Measurements from ENCODE around the gene NELFA.

DNA sequence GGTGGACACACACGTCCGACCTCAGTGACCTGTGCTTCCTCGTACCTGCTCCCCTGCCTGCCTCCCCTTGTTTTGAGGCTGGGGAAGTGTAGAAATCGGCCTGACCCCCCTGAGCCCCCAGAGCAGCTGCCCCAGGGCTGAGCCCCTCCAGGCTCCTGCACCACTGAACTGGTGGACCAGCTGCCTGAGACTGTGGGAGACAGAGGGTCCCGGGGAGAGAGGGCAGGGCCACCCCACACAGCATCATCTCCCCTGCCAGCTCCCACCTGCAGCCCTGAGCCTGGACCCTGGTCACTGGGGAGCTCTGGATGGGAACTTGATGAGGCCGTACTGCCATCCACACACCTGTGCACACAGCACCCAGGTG is 35.3 kb upstream of the NELFA start:
- no peak for TF ChIP-seq EZH2 (IDR thresholded peaks at IDR 0.05; ENCODE audit: low read length)
- TF ChIP-seq, protein P1, sequence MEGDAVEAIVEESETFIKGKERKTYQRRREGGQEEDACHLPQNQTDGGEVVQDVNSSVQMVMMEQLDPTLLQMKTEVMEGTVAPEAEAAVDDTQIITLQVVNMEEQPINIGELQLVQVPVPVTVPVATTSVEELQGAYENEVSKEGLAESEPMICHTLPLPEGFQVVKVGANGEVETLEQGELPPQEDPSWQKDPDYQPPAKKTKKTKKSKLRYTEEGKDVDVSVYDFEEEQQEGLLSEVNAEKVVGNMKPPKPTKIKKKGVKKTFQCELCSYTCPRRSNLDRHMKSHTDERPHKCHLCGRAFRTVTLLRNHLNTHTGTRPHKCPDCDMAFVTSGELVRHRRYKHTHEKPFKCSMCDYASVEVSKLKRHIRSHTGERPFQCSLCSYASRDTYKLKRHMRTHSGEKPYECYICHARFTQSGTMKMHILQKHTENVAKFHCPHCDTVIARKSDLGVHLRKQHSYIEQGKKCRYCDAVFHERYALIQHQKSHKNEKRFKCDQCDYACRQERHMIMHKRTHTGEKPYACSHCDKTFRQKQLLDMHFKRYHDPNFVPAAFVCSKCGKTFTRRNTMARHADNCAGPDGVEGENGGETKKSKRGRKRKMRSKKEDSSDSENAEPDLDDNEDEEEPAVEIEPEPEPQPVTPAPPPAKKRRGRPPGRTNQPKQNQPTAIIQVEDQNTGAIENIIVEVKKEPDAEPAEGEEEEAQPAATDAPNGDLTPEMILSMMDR (optimal IDR thresholded peaks at IDR 0.05 in 1 of 3, IDR thresholded peaks at IDR 0.05 in 1 of 3, conservative IDR thresholded peaks at IDR 0.05 in 1 of 3; ENCODE audit: extremely low read depth in 1 of 3, insufficient read depth in 2 of 3, low read length in 3 of 3) = no peak

All from keratinocyte (primary cell).